Neural cell (in vitro differentiated cells): ENCODE measurements around the gene TLE1. TPM values are rescaled to one million over a fixed set of nuclear protein-coding genes. Genes with fewer than 3 reads are reported as not detected.

Experiments used
- H2AFZ ChIP-seq: fragments of 200-600, 300-800 bp; sonication (generic), shearing (Covaris generic); 2 replicates; pipeline ENCODE4 v1.6.0; 2014; ENCODE audit warnings: low read depth, mild to moderate bottlenecking, antibody characterized with exemption, low read length, moderate library complexity
- H3F3A ChIP-seq: fragments of 200-600 bp; shearing (Covaris generic); 2 replicates; pipeline ENCODE4 v1.6.1; 2016; ENCODE audit warnings: mild to moderate bottlenecking, moderate library complexity, mixed read lengths, antibody characterized with exemption, low read length; ENCODE audit not compliant: insufficient read depth, poor library complexity, severe bottlenecking
- H3K27ac ChIP-seq: fragments of 200-600, 300-800 bp; sonication (generic), shearing (Covaris generic); 2 replicates; pipeline ENCODE4 v1.5.1; 2014; ENCODE audit warnings: mild to moderate bottlenecking, low read length, moderate library complexity
- H3K27me3 ChIP-seq: fragments of 300-800, 200-600 bp; sonication (generic), shearing (Covaris generic); 2 replicates; pipeline ENCODE4 v1.6.0; 2014; ENCODE audit warnings: mild to moderate bottlenecking, low read depth, low read length, moderate library complexity; ENCODE audit not compliant: insufficient read depth
- H3K36me3 ChIP-seq: fragments of 300-800, 200-600 bp; sonication (generic), shearing (Covaris generic); 2 replicates; pipeline ENCODE4 v1.5.1; 2014; ENCODE audit warnings: mild to moderate bottlenecking, antibody characterized with exemption, low read length, moderate library complexity; ENCODE audit not compliant: insufficient read depth
- H3K4me2 ChIP-seq: fragments of 300-800, 200-600 bp; sonication (generic), shearing (Covaris generic); 2 replicates; pipeline ENCODE4 v1.6.0; 2014; ENCODE audit warnings: mild to moderate bottlenecking, low read length
- H3K4me3 ChIP-seq: fragments of 300-800, 200-600 bp; sonication (generic), shearing (Covaris generic); 2 replicates; pipeline ENCODE4 v1.5.1; 2014; ENCODE audit warnings: mild to moderate bottlenecking, low read length, moderate library complexity
- H3K79me2 ChIP-seq: fragments of 200-600 bp; shearing (Covaris generic); replicated peaks from 2 replicates; pipeline ENCODE4 v1.6.0; 2014; ENCODE audit warnings: mild to moderate bottlenecking, low read length, moderate library complexity; ENCODE audit not compliant: insufficient read depth
- H3K9ac ChIP-seq: fragments of 300-800, 200-600 bp; sonication (generic), shearing (Covaris generic); 2 replicates; pipeline ENCODE4 v1.6.1; 2016; ENCODE audit warnings: mild to moderate bottlenecking, low read length, mixed read lengths
- H3K9me2 ChIP-seq: fragments of 200-600 bp; shearing (Covaris generic); 2 replicates; pipeline ENCODE4 v1.6.1; 2016; ENCODE audit warnings: mild to moderate bottlenecking, low read length, mixed read lengths; ENCODE audit not compliant: insufficient read depth
- H3K9me3 ChIP-seq: fragments of 200-600, 300-800 bp; sonication (generic), shearing (Covaris generic); 2 replicates; pipeline ENCODE4 v1.6.1; 2016; ENCODE audit warnings: mild to moderate bottlenecking, mixed run types, low read length, moderate library complexity, mixed read lengths
- H4K20me1 ChIP-seq: fragments of 200-600 bp; shearing (Covaris generic); 2 replicates; pipeline ENCODE4 v1.6.1; 2016; ENCODE audit warnings: mild to moderate bottlenecking, mixed run types; ENCODE audit not compliant: insufficient read depth
- CTCF ChIP-seq: fragments of 450-650 bp; IDR thresholded peaks from 2 replicates; pipeline ENCODE4 v1.5.1; 2014; ENCODE audit warnings: antibody characterized with exemption, mild to moderate bottlenecking, moderate library complexity; ENCODE audit not compliant: poor library complexity, severe bottlenecking
- EP300 ChIP-seq: fragments of 450-650 bp; conservative IDR thresholded peaks from 2 replicates; pipeline ENCODE4 v1.6.1; 2014; ENCODE audit warnings: antibody characterized with exemption, mild to moderate bottlenecking, moderate library complexity; ENCODE audit not compliant: poor library complexity, severe bottlenecking
- EZH2 ChIP-seq: fragments of 200-600, 300-800 bp; shearing (Covaris generic), sonication (generic); IDR thresholded peaks from 2 replicates; pipeline ENCODE4 v1.6.1; 2014; ENCODE audit warnings: antibody characterized with exemption, low read length, borderline replicate concordance, mild to moderate bottlenecking; ENCODE audit not compliant: insufficient read depth, poor library complexity, severe bottlenecking
- MXI1 ChIP-seq: fragments of 450-650 bp; conservative IDR thresholded peaks from 2 replicates; pipeline ENCODE4 v1.6.1; 2014; ENCODE audit warnings: antibody characterized with exemption, mild to moderate bottlenecking; ENCODE audit not compliant: poor library complexity, severe bottlenecking
- POLR2AphosphoS5 ChIP-seq: IDR thresholded peaks from 2 replicates; pipeline ENCODE4 v1.6.1; 2012
- RAD21 ChIP-seq: fragments of 450-650 bp; conservative IDR thresholded peaks from 2 replicates; pipeline ENCODE4 v1.6.1; 2014; ENCODE audit warnings: antibody characterized with exemption, mild to moderate bottlenecking, moderate library complexity
- REST ChIP-seq: IDR thresholded peaks from 2 replicates; pipeline ENCODE4 v1.6.1; 2012; ENCODE audit warnings: borderline replicate concordance
- SMC3 ChIP-seq: fragments of 450-650 bp; conservative IDR thresholded peaks from 2 replicates; pipeline ENCODE4 v1.6.1; 2014; ENCODE audit warnings: antibody characterized with exemption, mild to moderate bottlenecking, moderate library complexity; ENCODE audit not compliant: poor library complexity
- TAF1 ChIP-seq: IDR thresholded peaks from 2 replicates; pipeline ENCODE4 v1.6.1; 2012; ENCODE audit warnings: low read depth
- polyA plus RNA-seq: library from polyadenylated mRNA; depleted of rRNA; stranded (reverse); fragments of >200 nt; gene quantifications from 2 replicates; pipeline ENCODE4 v1.2.3, GENCODE V29; 2014

Gene TLE1
- polyA plus RNA-seq, 1 donor from 2014 or later: 93.6 TPM

DNA sequence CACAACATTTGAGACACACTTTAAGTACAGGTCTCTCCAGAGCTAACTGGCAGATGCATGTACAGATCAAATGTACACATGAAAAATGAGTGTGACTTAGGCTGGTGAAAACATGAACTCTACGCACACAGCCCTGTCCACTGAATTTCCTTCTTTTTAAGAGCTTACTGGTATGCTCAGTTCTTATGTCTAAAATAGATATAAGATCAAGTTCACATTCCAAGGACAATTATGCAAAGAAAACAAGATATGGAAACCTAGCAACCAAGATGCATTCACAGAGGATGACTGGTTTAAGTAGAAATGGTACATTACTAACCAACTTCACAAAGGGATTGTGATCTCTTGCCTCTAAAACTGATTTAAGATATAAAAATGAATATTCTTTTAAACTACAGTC, 56.7 kb downstream of the TLE1 start:
- no peaks in the 10 kb centered on the region for H3K9me2 ChIP-seq
- H3K79me2 ChIP-seq: peaks cover 9% of the 10 kb centered on the region
- peak overlapping the region; percentile 19 for H3K4me2 ChIP-seq
- H3K36me3 ChIP-seq: peaks cover 6% of the 10 kb centered on the region
- no peaks in the 10 kb centered on the region for H4K20me1 ChIP-seq
- H3K27me3 ChIP-seq: no peaks in the 10 kb centered on the region
- H3F3A ChIP-seq: no peaks in the 10 kb centered on the region
- no peaks in the 10 kb centered on the region for H3K9me3 ChIP-seq
- TF ChIP-seq CTCF: no peak
- no peak for TF ChIP-seq RAD21
- no peak for TF ChIP-seq REST
- TF ChIP-seq SMC3: no peak
- TF ChIP-seq EZH2: no peak
- TF ChIP-seq EP300: no peak
- no peak for TF ChIP-seq MXI1
- TF ChIP-seq POLR2AphosphoS5: no peak
- TF ChIP-seq TAF1: no peak
- H3K9ac ChIP-seq: no peak overlapping the region
- H2AFZ ChIP-seq: no peak overlapping the region
- peak overlapping the region; percentile 6 for H3K27ac ChIP-seq
- H3K4me3 ChIP-seq: no peak overlapping the region

GRCh38 chr9:81631218-81631745, 58.1 kb downstream of the TLE1 start:
- no peak overlapping the region for H3K4me3 ChIP-seq
- peaks cover 5% of the 10 kb centered on the region for H3K79me2 ChIP-seq
- no peaks in the 10 kb centered on the region for H3K9me2 ChIP-seq
- no peak overlapping the region for H2AFZ ChIP-seq
- H4K20me1 ChIP-seq: no peaks in the 10 kb centered on the region
- no peaks in the 10 kb centered on the region for H3K27me3 ChIP-seq
- no peak for TF ChIP-seq POLR2AphosphoS5
- TF ChIP-seq TAF1: no peak
- TF ChIP-seq EZH2: no peak
- no peak for TF ChIP-seq CTCF
- TF ChIP-seq REST: no peak
- no peak for TF ChIP-seq MXI1
- no peak for TF ChIP-seq RAD21
- no peak for TF ChIP-seq EP300
- no peak for TF ChIP-seq SMC3
- no peaks in the 10 kb centered on the region for H3K9me3 ChIP-seq
- no peak overlapping the region for H3K9ac ChIP-seq
- no peaks in the 10 kb centered on the region for H3F3A ChIP-seq
- H3K27ac ChIP-seq: no peak overlapping the region
- H3K36me3 ChIP-seq: peaks cover 6% of the 10 kb centered on the region
- H3K4me2 ChIP-seq: no peak overlapping the region
